D721Med (cell line): ENCODE results near the gene CAPRIN2.
A peak's percentile ranks its signal among the peaks of the same experiment; 100 is the strongest.

Source experiments
- DNase-seq: peaks from one replicate; pipeline ENCODE4 v3.0.0; 2011; ENCODE audit warnings: low spot score; ENCODE audit not compliant: insufficient read length
- FAIRE-seq: peaks from 2 replicates; lab custom pipeline; 2011; peaks lifted over from hg19 to GRCh38; lab: Jason Lieb, UNC
- CTCF ChIP-seq: IDR thresholded peaks from 2 replicates; pipeline ENCODE4 v1.5.1; 2012; ENCODE audit warnings: mild to moderate bottlenecking, control low read depth; ENCODE audit not compliant: insufficient read depth; ENCODE audit errors: missing control alignments

CAPRIN2 gene

GRCh38 chr12:30695199-30696102, 59.3 kb downstream of the CAPRIN2 start, which contains the start of gene IPO8:
Gene IPO8, minus strand, starts transcription at chr12:30695869. Its CDS starts 222 bp downstream, at chr12:30695647.
- peak; percentile 0 for TF ChIP-seq CTCF
- DNase-seq, result peak; percentile 80
- no peak for FAIRE-seq

GRCh38 chr12:30694412-30695198, 60.1 kb downstream of the CAPRIN2 start:
- no peak for TF ChIP-seq CTCF
- FAIRE-seq (no peak), DNase-seq (no peak)

- FAIRE-seq, result no peak
- no peak for TF ChIP-seq CTCF
- DNase-seq, result no peak
Measured at GRCh38 chr12:30692470-30692869, 62.3 kb downstream of the CAPRIN2 start.

GRCh38 chr12:30691122-30691879, 63.5 kb downstream of the CAPRIN2 start:
- FAIRE-seq, result no peak
- no peak for TF ChIP-seq CTCF
- no peak for DNase-seq

- DNase-seq (no peak), FAIRE-seq (no peak)
- no peak for TF ChIP-seq CTCF
Measured at GRCh38 chr12:30687265-30687986, 67.3 kb downstream of the CAPRIN2 start.

- DNase-seq (no peak), FAIRE-seq (no peak)
- no peak for TF ChIP-seq CTCF
Measured at GRCh38 chr12:30679241-30679640, 75.5 kb downstream of the CAPRIN2 start.
